CD14-positive monocyte (primary cell): ENCODE measurements around the gene CCDC77. TPM values are rescaled to one million over a fixed set of nuclear protein-coding genes. Genes with fewer than 3 reads are reported as not detected.

Experiments
- DNase-seq, 3 donors: peaks; one replicate each; pipeline ENCODE4 v3.0.0-alpha.2; 2011 to 2022
- H2AFZ ChIP-seq: 2 replicates; pipeline ENCODE4 v1.6.0; 2012; ENCODE audit warnings: mild to moderate bottlenecking, low read depth, low read length, inconsistent platforms; ENCODE audit not compliant: insufficient read depth, poor library complexity, severe bottlenecking
- H3K27ac ChIP-seq, 2 donors: 1 replicate in 1 of 2; 2 replicates in 1 of 2; pipeline ENCODE4 v1.5.1; 2012 to 2013; ENCODE audit warnings: low read length in 2 of 2, control low read depth in 1 of 2, inconsistent platforms in 1 of 2, low read depth in 1 of 2, mild to moderate bottlenecking in 1 of 2
- H3K27me3 ChIP-seq, 2 donors: one replicate each; pipeline versions ENCODE4 v1.6.0 to v1.6.1; 2011 to 2013; ENCODE audit warnings: low read length in 2 of 2; ENCODE audit not compliant: control insufficient read depth in 2 of 2, insufficient read depth in 2 of 2
- H3K36me3 ChIP-seq, 2 donors: replicated peaks in 1 of 2; 1 replicate in 1 of 2; 2 replicates in 1 of 2; pipeline versions ENCODE4 v1.5.1 to v1.6.1; 2012 to 2013; ENCODE audit warnings: low read length in 2 of 2, control low read depth in 1 of 2, inconsistent platforms in 1 of 2, mild to moderate bottlenecking in 1 of 2; ENCODE audit not compliant: insufficient read depth in 2 of 2, control insufficient read depth in 1 of 2
- H3K4me1 ChIP-seq, 2 donors: 1 replicate in 1 of 2; 2 replicates in 1 of 2; pipeline versions ENCODE4 v1.5.1 to v1.6.1; 2012 to 2013; ENCODE audit warnings: low read length in 2 of 2, control low read depth in 1 of 2, inconsistent platforms in 1 of 2, mild to moderate bottlenecking in 1 of 2, moderate library complexity in 1 of 2; ENCODE audit not compliant: insufficient read depth in 2 of 2, control insufficient read depth in 1 of 2
- H3K4me2 ChIP-seq: replicated peaks from 2 replicates; pipeline ENCODE3; 2012; ENCODE audit warnings: low read length, moderate library complexity, mild to moderate bottlenecking; ENCODE audit not compliant: poor library complexity, severe bottlenecking; ENCODE audit errors: extremely low read depth
- H3K4me3 ChIP-seq, 3 experiments: fragments of 200-600 bp in 1 of 3; sonication (generic) in 1 of 3; replicated peaks in 1 of 3; 1 replicate in 2 of 3; 2 replicates in 1 of 3; pipeline ENCODE4 v1.5.1; 2011 to 2013; ENCODE audit warnings: low read length in 3 of 3, mild to moderate bottlenecking in 3 of 3, control low read depth in 2 of 3, low read depth in 2 of 3, inconsistent platforms in 1 of 3, moderate library complexity in 1 of 3
- H3K79me2 ChIP-seq: 2 replicates; pipeline ENCODE4 v1.6.0; 2012; ENCODE audit warnings: mild to moderate bottlenecking, control low read depth, inconsistent platforms, low read length, moderate library complexity; ENCODE audit not compliant: insufficient read depth
- H3K9ac ChIP-seq: 2 replicates; pipeline ENCODE4 v1.6.0; 2017; ENCODE audit warnings: low read length, mild to moderate bottlenecking; ENCODE audit not compliant: insufficient read depth, poor library complexity, severe bottlenecking
- H3K9me3 ChIP-seq, 2 donors: replicated peaks in 1 of 2; 1 replicate in 1 of 2; 2 replicates in 1 of 2; pipeline versions ENCODE4 v1.5.1 to v1.6.1; 2012 to 2013; ENCODE audit warnings: low read length in 2 of 2, control low read depth in 1 of 2; ENCODE audit not compliant: control insufficient read depth in 1 of 2, insufficient read depth in 1 of 2
- H4K20me1 ChIP-seq: 2 replicates; pipeline ENCODE4 v1.6.0; 2012; ENCODE audit warnings: mild to moderate bottlenecking, low read length, control low read depth, moderate library complexity; ENCODE audit not compliant: insufficient read depth
- H3K27ac Mint-ChIP-seq, 7 donors: one replicate each; pipeline ENCODE4 v1.8.0; 2020; ENCODE audit warnings: mild to moderate bottlenecking in 7 of 7, mixed read lengths in 7 of 7, moderate library complexity in 6 of 7, inconsistent platforms in 2 of 7
- H3K27me3 Mint-ChIP-seq, 3 donors: one replicate each; pipeline ENCODE4 v1.8.0; 2021 to 2022; ENCODE audit warnings: low read depth in 3 of 3, mild to moderate bottlenecking in 3 of 3, mixed read lengths in 3 of 3, moderate library complexity in 3 of 3, inconsistent platforms in 1 of 3
- H3K36me3 Mint-ChIP-seq, 2 donors: one replicate each; pipeline ENCODE4 v1.8.0; 2020; ENCODE audit warnings: mixed read lengths in 2 of 2, inconsistent platforms in 1 of 2, mild to moderate bottlenecking in 1 of 2
- H3K4me1 Mint-ChIP-seq: one replicate; pipeline ENCODE4 v1.8.0; 2020; ENCODE audit warnings: mild to moderate bottlenecking, mixed read lengths
- H3K4me3 Mint-ChIP-seq, 2 donors: one replicate each; pipeline ENCODE4 v1.8.0; 2020; ENCODE audit warnings: mild to moderate bottlenecking in 2 of 2, mixed read lengths in 2 of 2, moderate library complexity in 1 of 2
- H3K9me3 Mint-ChIP-seq, 7 donors: one replicate each; pipeline ENCODE4 v1.8.0; 2020 to 2022; ENCODE audit warnings: mixed read lengths in 7 of 7, mild to moderate bottlenecking in 6 of 7, moderate library complexity in 6 of 7, inconsistent platforms in 2 of 7
- WGBS: methylation state at CpG from one replicate; pipeline ENCODE4 v1.1.5; 2013; ENCODE audit warnings: missing lambda C conversion rate; ENCODE audit not compliant: insufficient coverage; 5-methylcytosine and 5-hydroxymethylcytosine counted together
- intact Hi-C, 2 donors: fragments of 100-400 bp; cut with micrococcal nuclease; formaldehyde crosslinking; loops; one replicate each; pipeline versions ENCODE4 v1.15.0 to v1.15.1; 2023
- polyA plus RNA-seq, 3 donors: library from polyadenylated mRNA; depleted of rRNA in 1 of 3; unstranded in 2 of 3; stranded (reverse) in 1 of 3; fragments of 300-500 nt in 2 of 3; fragments of >200 nt in 1 of 3; fragmentation: Illumina TruSeq in 2 of 3; gene quantifications; 1 replicate in 2 of 3; 2 replicates in 1 of 3; pipeline ENCODE4 v1.2.3, GENCODE V29; 2012 to 2021
- TF ChIP-seq, protein P1 (sequence below): fragments of 200-600 bp; IDR thresholded peaks from one replicate; pipeline ENCODE4 v1.8.0; 2022; ENCODE audit warnings: antibody characterized with exemption, mild to moderate bottlenecking

The CCDC77 gene
- polyA plus RNA-seq, 3 donors = 4.1 to 7.7 (median 5.1) TPM

DNA sequence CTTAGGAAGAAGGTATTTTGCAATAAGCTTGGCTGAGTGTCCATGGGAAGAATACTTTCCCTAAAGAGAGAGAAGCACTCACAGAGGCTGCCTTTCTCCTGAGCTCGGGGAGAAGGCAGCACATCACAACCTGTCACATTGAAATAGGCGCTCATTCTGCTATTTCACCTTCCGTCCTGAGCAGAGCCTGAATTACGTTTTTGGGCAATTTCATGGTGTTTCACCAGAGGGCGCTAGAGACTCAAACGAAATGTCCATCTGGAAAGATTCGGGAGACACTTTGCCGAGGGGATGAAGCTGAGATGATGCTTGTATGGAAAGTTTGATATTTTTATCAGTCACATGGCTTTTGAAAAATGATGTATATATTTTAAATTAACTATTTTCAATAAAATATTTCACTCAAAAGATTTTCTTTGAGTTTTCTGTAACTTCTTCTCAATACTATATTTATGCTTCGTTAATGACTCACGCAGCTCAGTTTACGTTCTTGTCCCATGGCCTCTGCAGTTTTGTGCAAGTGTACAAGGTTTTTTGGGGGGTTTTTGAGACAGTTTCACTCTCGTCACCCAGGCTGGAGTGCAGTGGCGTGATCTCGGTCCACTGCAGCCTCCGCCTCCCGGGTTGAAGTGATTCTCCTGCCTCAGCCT lies 40.9 kb downstream of the CCDC77 start:
- Histone ChIP-seq H3K79me2 (no peaks in the 10 kb centered on the region), H3K27me3 (no peaks in the 10 kb centered on the region), H3K36me3 (peaks cover 19 to 44% of the 10 kb centered on the region in 2 donors), H3K4me3 (no peak overlapping the region), H3K27ac (no peak overlapping the region), H3K9me3 (no peaks in the 10 kb centered on the region), H3K4me1 (no peaks in the 10 kb centered on the region), H4K20me1 (no peaks in the 10 kb centered on the region), H3K9ac (no peak overlapping the region), H3K4me2 (no peak overlapping the region), H2AFZ (no peak overlapping the region)
- Mint-ChIP-seq H3K27me3 (peaks cover 0 to 2% (median 0%) of the 10 kb centered on the region in 3 donors), H3K4me3 (no peak overlapping the region), H3K27ac (no peak overlapping the region), H3K36me3 (peaks cover 29 to 37% of the 10 kb centered on the region in 2 donors), H3K9me3 (peaks cover 0 to 2% (median 0%) of the 10 kb centered on the region in 7 donors), H3K4me1 (no peaks in the 10 kb centered on the region)
- WGBS = 41% methylated on average over 7 of the region's 16 CpGs
- peak; percentile 15 to 33 (median 27) for DNase-seq
- TF ChIP-seq, protein P1, sequence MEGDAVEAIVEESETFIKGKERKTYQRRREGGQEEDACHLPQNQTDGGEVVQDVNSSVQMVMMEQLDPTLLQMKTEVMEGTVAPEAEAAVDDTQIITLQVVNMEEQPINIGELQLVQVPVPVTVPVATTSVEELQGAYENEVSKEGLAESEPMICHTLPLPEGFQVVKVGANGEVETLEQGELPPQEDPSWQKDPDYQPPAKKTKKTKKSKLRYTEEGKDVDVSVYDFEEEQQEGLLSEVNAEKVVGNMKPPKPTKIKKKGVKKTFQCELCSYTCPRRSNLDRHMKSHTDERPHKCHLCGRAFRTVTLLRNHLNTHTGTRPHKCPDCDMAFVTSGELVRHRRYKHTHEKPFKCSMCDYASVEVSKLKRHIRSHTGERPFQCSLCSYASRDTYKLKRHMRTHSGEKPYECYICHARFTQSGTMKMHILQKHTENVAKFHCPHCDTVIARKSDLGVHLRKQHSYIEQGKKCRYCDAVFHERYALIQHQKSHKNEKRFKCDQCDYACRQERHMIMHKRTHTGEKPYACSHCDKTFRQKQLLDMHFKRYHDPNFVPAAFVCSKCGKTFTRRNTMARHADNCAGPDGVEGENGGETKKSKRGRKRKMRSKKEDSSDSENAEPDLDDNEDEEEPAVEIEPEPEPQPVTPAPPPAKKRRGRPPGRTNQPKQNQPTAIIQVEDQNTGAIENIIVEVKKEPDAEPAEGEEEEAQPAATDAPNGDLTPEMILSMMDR = peak; percentile 82
- intact Hi-C loops = loop anchor here (2.0 to 5.0 kb wide), 2 partner anchors 104 to 105 kb away; no protein-coding TSS in a partner anchor

DNA sequence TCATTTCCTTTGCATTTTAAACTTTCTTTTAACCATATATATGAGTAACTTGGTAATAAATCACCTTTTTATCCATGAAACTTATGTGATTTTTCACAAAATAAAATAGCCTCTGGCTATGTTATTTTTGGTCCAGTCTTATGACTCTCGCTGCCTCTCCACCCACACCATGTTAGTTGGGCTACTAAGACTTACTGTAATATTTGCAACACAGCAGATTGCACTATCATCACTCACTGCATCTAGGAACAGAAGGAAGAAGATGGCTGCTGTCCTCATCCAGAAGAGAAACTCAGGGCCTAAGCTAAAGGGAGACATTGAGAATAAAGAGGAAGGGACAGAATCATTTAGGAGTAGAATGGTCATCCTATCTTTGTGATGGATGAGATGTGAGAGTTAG lies 45.7 kb downstream of the CCDC77 start:
- H3K27ac ChIP-seq = no peak overlapping the region
- Mint-ChIP-seq H3K4me1 (no peaks in the 10 kb centered on the region), H3K36me3 (no peaks in the 10 kb centered on the region), H3K27ac (no peak overlapping the region), H3K9me3 (no peaks in the 10 kb centered on the region), H3K4me3 (no peak overlapping the region), H3K27me3 (peaks cover 4 to 8% (median 6%) of the 10 kb centered on the region in 3 donors)
- intact Hi-C loops = no loop called here
- H3K27me3 ChIP-seq = no peaks in the 10 kb centered on the region
- H3K9me3 ChIP-seq = no peaks in the 10 kb centered on the region
- no peaks in the 10 kb centered on the region for H3K79me2 ChIP-seq
- H3K4me1 ChIP-seq = no peaks in the 10 kb centered on the region
- TF ChIP-seq, protein P1 = no peak
- no peak overlapping the region for H2AFZ ChIP-seq
- peaks cover 0 to under 1% of the 10 kb centered on the region in 2 donors for H3K36me3 ChIP-seq
- H3K4me2 ChIP-seq = no peak overlapping the region
- WGBS = no CpG with 5 or more reads among the region's 1 CpG
- no peak overlapping the region for H3K4me3 ChIP-seq
- no peak overlapping the region for H3K9ac ChIP-seq
- no peaks in the 10 kb centered on the region for H4K20me1 ChIP-seq
- no peak for DNase-seq
